K562 (cell line): ENCODE results near the gene HOXB7. TPM values are rescaled to one million over a fixed set of nuclear protein-coding genes. Genes with fewer than 3 reads are reported as not detected.

Experiments
- CREM ChIP-seq: IDR thresholded peaks from 2 replicates; pipeline ENCODE4 v1.6.1; 2014; ENCODE audit warnings: antibody characterized with exemption, low read depth
- DACH1 ChIP-seq: fragments of 450-650 bp; IDR thresholded peaks from 2 replicates; pipeline ENCODE4 v1.6.1; 2018; ENCODE audit not compliant: partially characterized antibody
- HES1 ChIP-seq: fragments of 450-650 bp; IDR thresholded peaks from 2 replicates; pipeline ENCODE4 v1.6.1; 2016; ENCODE audit warnings: low read depth, mild to moderate bottlenecking, moderate library complexity
- HEY1 ChIP-seq: fragments of 250-450 bp; sonication (Bioruptor Pico); IDR thresholded peaks from 2 replicates; pipeline ENCODE4 v1.5.0; 2020; ENCODE audit warnings: mild to moderate bottlenecking, moderate library complexity, borderline replicate concordance
- IRF2 ChIP-seq: sonication (generic); formaldehyde crosslinking; IDR thresholded peaks from 2 replicates; pipeline ENCODE4 v1.8.1; 2022; ENCODE audit warnings: mild to moderate bottlenecking, missing genetic modification reagents
- MNT ChIP-seq, 2 experiments: fragments of 450-650 bp; conservative IDR thresholded peaks; 2 replicates each; pipeline ENCODE4 v1.6.1; 2017; ENCODE audit warnings: mild to moderate bottlenecking in 2 of 2, moderate library complexity in 2 of 2
- NKRF ChIP-seq: fragments of 450-650 bp; IDR thresholded peaks from 2 replicates; pipeline ENCODE4 v1.6.1; 2016; ENCODE audit warnings: borderline replicate concordance
- POLR2AphosphoS2 ChIP-seq: IDR thresholded peaks from 2 replicates; pipeline ENCODE4 v1.6.1; 2012; ENCODE audit warnings: low read length, improper control_type of control experiment
- POLR3A ChIP-seq: IDR thresholded peaks from 2 replicates; pipeline ENCODE4 v1.6.1; 2011; ENCODE audit warnings: borderline replicate concordance, mild to moderate bottlenecking, moderate library complexity; ENCODE audit not compliant: insufficient read length, insufficient read depth; ENCODE audit errors: extremely low read depth
- RNF219 ChIP-seq: fragments of 250-450 bp; sonication (Bioruptor Pico); IDR thresholded peaks from 2 replicates; pipeline ENCODE4 v1.5.0; 2022; ENCODE audit warnings: mild to moderate bottlenecking
- RREB1 ChIP-seq: fragments of 250-450 bp; sonication (Bioruptor Pico); IDR thresholded peaks from 2 replicates; pipeline ENCODE4 v1.4.0; 2020
- TAF9B ChIP-seq: fragments of 450-650 bp; IDR thresholded peaks from 2 replicates; pipeline ENCODE4 v1.6.1; 2018; ENCODE audit warnings: mild to moderate bottlenecking; ENCODE audit not compliant: partially characterized antibody
- ZNF347 ChIP-seq: fragments of 450-650 bp; formaldehyde crosslinking; IDR thresholded peaks from 2 replicates; pipeline ENCODE4 v1.4.0; 2020; ENCODE audit warnings: low read depth, mild to moderate bottlenecking, moderate library complexity
- ZNF584 ChIP-seq: fragments of 200-800 bp; sonication (Bioruptor generic); IDR thresholded peaks from 2 replicates; pipeline ENCODE4 v1.6.1; 2016; ENCODE audit warnings: low read depth, mild to moderate bottlenecking, missing genetic modification characterization, missing compliant biosample characterization
- ZNF668 ChIP-seq: fragments of 250-450 bp; sonication (Bioruptor Pico); IDR thresholded peaks from 2 replicates; pipeline ENCODE4 v1.8.0; 2022; ENCODE audit warnings: mild to moderate bottlenecking, inconsistent platforms
- polyA plus RNA-seq, 8 experiments: library from polyadenylated mRNA; depleted of rRNA in 4 of 8; stranded (reverse) in 5 of 8; unstranded in 3 of 8; fragments of >200 nt; fragmentation: Nextera tagmentation in 2 of 8; fragmentation: Illumina TruSeq in 1 of 8; extraction: Ambion mirVana in 2 of 8; extraction: Trizol in 1 of 8; gene quantifications; 2 replicates each; pipeline versions ENCODE4 v1.2.1 to v1.2.3, GENCODE V29; 2011 to 2014; ENCODE audit warnings: inconsistent platforms in 1 of 8, missing spikeins in 1 of 8
- total RNA-seq, 7 experiments: library from RNA; depleted of rRNA in 6 of 7; stranded (reverse); fragments of >200 nt in 6 of 7; fragmentation: Illumina TruSeq in 2 of 7; extraction: Trizol in 2 of 7; gene quantifications; 2 replicates each; pipeline versions ENCODE4 v1.2.1 to v1.2.3, GENCODE V29; 2011 to 2021; ENCODE audit warnings: low replicate concordance in 1 of 7

Gene HOXB7
- total and polyA plus RNA-seq, 9 of the 15 experiments (the other 6 are each of a cell fraction or from before 2014, with no cell fraction given) = 5.5 to 16.7 (median 8.3) TPM

GRCh38 chr17:48618256-48618896 is 7.6 kb upstream of the HOXB7 start (continued):
- no peak for TF ChIP-seq CREM
- 0 out of 4 replicates have a peak, but pooled peaks of 1 of the 2 experiments have one; percentile 21 for TF ChIP-seq MNT (conservative IDR thresholded peaks at IDR 0.05)
- no peak for TF ChIP-seq HEY1 (CRISPR knock-in tag)
- TF ChIP-seq HES1 = no peak
- no peak for TF ChIP-seq IRF2 (CRISPR knock-in tag)
- no peak for TF ChIP-seq RNF219 (CRISPR knock-in tag)
- no peak for TF ChIP-seq ZNF584 (CRISPR knock-in tag)
- TF ChIP-seq DACH1 = no peak
- TF ChIP-seq RREB1 (CRISPR knock-in tag) = no peak
- no peak for TF ChIP-seq NKRF
- TF ChIP-seq ZNF347 (CRISPR knock-in tag) = no peak
- no peak for TF ChIP-seq ZNF668
- TF ChIP-seq POLR3A = no peak
- TF ChIP-seq TAF9B = no peak
- peak; percentile 80; the same call in 1 of the 2 replicates for TF ChIP-seq POLR2AphosphoS2
